Neural progenitor cell (in vitro differentiated cells): Measurements from ENCODE around the gene PPP2R2C.

Source experiments
- CTCF ChIP-seq: fragments of 200-600 bp; sonication (generic); IDR thresholded peaks from 2 replicates; pipeline ENCODE4 v1.5.1; 2017; ENCODE audit warnings: antibody characterized with exemption, mild to moderate bottlenecking
- EZH2 ChIP-seq: fragments of 200-600 bp; sonication (generic); IDR thresholded peaks from 2 replicates; pipeline ENCODE4 v1.6.1; 2017; ENCODE audit warnings: antibody characterized with exemption, mild to moderate bottlenecking, moderate library complexity
- EZH2phosphoT487 ChIP-seq: fragments of 200-600 bp; sonication (generic); IDR thresholded peaks from 2 replicates; pipeline ENCODE4 v1.6.1; 2017; ENCODE audit warnings: antibody characterized with exemption

GRCh38 chr4:6452116-6452896 lies 20.1 kb downstream of the PPP2R2C start:
- TF ChIP-seq CTCF = no peak
- TF ChIP-seq EZH2 = no peak
- TF ChIP-seq EZH2phosphoT487 = no peak
